ENCODE data around the gene DDX23.

GRCh38 chr12:48787791-48788523 is 64.0 kb downstream of the DDX23 start:
- TF ChIP-seq CTCF (IDR thresholded peaks at IDR 0.05) = no peak
- no peak for TF ChIP-seq POLR2A (IDR thresholded peaks at IDR 0.05)
